Measurements from ENCODE around the gene EIF6. TPM values are rescaled to one million over a fixed set of nuclear protein-coding genes. Genes with fewer than 3 reads are reported as not detected.
A peak's percentile ranks its signal among the peaks of the same experiment; 100 is the strongest.

EIF6 gene
- total and polyA plus RNA-seq, 2 of the 8 experiments (the other 6 are each of a cell fraction or from before 2014, with no cell fraction given): 184 to 319 TPM

DNA sequence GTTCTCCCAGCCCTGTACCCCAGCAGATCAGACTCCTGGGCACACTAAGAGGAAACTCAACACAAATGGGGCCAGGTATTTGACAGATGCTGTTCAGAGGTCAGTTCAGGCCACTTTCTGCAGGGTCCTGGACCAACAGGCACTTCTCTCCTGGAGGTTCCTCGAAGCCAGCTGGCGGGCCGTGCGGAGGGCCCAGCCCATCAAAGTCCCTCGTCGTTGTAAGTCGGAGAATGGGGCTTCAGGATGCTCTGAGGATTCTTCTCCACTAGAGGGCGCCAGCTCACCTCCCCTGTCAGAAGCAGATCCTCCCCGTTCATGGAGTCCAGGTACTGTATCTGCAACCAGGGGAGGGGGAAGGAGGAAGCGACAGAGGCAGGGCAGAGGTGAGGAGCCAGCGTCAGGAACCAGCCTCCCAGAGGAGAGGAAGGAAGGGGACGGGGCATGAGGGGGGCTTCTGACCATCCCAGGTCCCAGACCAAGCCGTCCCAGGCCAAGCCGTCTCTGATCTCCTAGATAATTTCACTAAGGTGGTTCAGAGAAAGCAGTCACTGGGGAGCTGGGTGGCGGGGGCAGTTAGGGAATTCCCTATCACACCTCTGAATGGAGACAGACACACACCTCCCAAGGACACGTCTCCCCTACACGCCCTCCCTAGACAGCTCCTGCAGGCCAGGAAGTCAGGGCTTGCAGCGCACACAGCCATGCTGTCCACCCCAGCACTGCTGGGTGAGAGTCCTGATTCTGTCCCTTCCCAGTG, 19.3 kb upstream of the EIF6 start (continued):
- TF ChIP-seq SIN3A (conservative IDR thresholded peaks at IDR 0.05 in 1 of 2, IDR thresholded peaks at IDR 0.05 in 1 of 2; ENCODE audit: low read depth in 1 of 2, low read length in 2 of 2) (peak; percentile 71 to 88; a peak in 2 of 4 replicates), CBX5 (IDR thresholded peaks at IDR 0.05; ENCODE audit: low read depth, low read length) (no peak), SIX5 (IDR thresholded peaks at IDR 0.05; ENCODE audit: low read depth, low read length) (no peak), JUN (IDR thresholded peaks at IDR 0.05; ENCODE audit: low read depth, low read length) (no peak), RAD21 (IDR thresholded peaks at IDR 0.05 in 1 of 2, conservative IDR thresholded peaks at IDR 0.05 in 1 of 2; ENCODE audit: low read depth in 2 of 2, low read length in 2 of 2) (peak; percentile 89 to 92), TEAD4 (IDR thresholded peaks at IDR 0.05; ENCODE audit: low read depth, low read length) (peak; percentile 65; the same call in 1 of the 2 replicates), CREB1 (IDR thresholded peaks at IDR 0.05) (peak; percentile 75)

Measured in H1 (cell line).